Measurements from ENCODE around the gene ARAP3.

Gene ARAP3

GRCh38 chr5:141657937-141658545 is 24.0 kb downstream of the ARAP3 start:
- Histone ChIP-seq H2AFZ (ENCODE audit: low read depth, low read length) (no peak overlapping the region), H3K9ac (ENCODE audit: low read depth, low read length) (no peak overlapping the region), H3K27ac (ENCODE audit: low read length) (no peak overlapping the region), H3K4me2 (ENCODE audit: insufficient read depth, low read length) (no peak overlapping the region), H3K36me3 (ENCODE audit: insufficient read depth, low read length) (no peaks in the 10 kb centered on the region), H3K9me3 (ENCODE audit: insufficient read depth, low read length, severe bottlenecking) (no peaks in the 10 kb centered on the region), H3K4me3 (ENCODE audit: low read depth in 1 of 2, low read length in 2 of 2) (no peak overlapping the region), H3K27me3 (ENCODE audit: insufficient read depth, low read length, poor library complexity) (no peaks in the 10 kb centered on the region), H3K79me2 (ENCODE audit: insufficient read depth, low read length) (no peaks in the 10 kb centered on the region), H3K4me1 (ENCODE audit: insufficient read depth, low read length) (no peaks in the 10 kb centered on the region), H4K20me1 (ENCODE audit: insufficient read depth, low read length) (no peaks in the 10 kb centered on the region)
- DNase-seq (no peak), ATAC-seq (ENCODE audit: insufficient read depth, low read depth) (no peak)
- TF ChIP-seq CTCF (IDR thresholded peaks at IDR 0.05; ENCODE audit: borderline replicate concordance, extremely low read depth, low read length, poor library complexity, severe bottlenecking): no peak

- H3K4me2 ChIP-seq (ENCODE audit: insufficient read depth, low read length): no peak overlapping the region
- H3K4me1 ChIP-seq (ENCODE audit: insufficient read depth, low read length): no peaks in the 10 kb centered on the region
- H3K9ac ChIP-seq (ENCODE audit: low read depth, low read length): no peak overlapping the region
- H3K36me3 ChIP-seq (ENCODE audit: insufficient read depth, low read length): no peaks in the 10 kb centered on the region
- H4K20me1 ChIP-seq (ENCODE audit: insufficient read depth, low read length): no peaks in the 10 kb centered on the region
- no peak overlapping the region for H2AFZ ChIP-seq (ENCODE audit: low read depth, low read length)
- H3K27ac ChIP-seq (ENCODE audit: low read length): no peak overlapping the region
- H3K79me2 ChIP-seq (ENCODE audit: insufficient read depth, low read length): no peaks in the 10 kb centered on the region
- ATAC-seq (ENCODE audit: insufficient read depth, low read depth) (no peak), DNase-seq (no peak)
- no peak overlapping the region for H3K4me3 ChIP-seq (ENCODE audit: low read depth in 1 of 2, low read length in 2 of 2)
- TF ChIP-seq EZH2 (IDR thresholded peaks at IDR 0.05; ENCODE audit: borderline replicate concordance, low read depth, low read length, severe bottlenecking) (no peak), CTCF (IDR thresholded peaks at IDR 0.05; ENCODE audit: borderline replicate concordance, extremely low read depth, low read length, poor library complexity, severe bottlenecking) (no peak)
- no peaks in the 10 kb centered on the region for H3K9me3 ChIP-seq (ENCODE audit: insufficient read depth, low read length, severe bottlenecking)
- H3K27me3 ChIP-seq (ENCODE audit: insufficient read depth, low read length, poor library complexity): peaks cover 2% of the 10 kb centered on the region
These were observed 24.6 kb downstream of the ARAP3 start for GRCh38 chr5:141657404-141657803.

- Histone ChIP-seq H3K27ac (ENCODE audit: low read length) (no peak overlapping the region), H3K4me1 (ENCODE audit: insufficient read depth, low read length) (no peaks in the 10 kb centered on the region), H3K9ac (ENCODE audit: low read depth, low read length) (no peak overlapping the region), H3K4me3 (ENCODE audit: low read depth in 1 of 2, low read length in 2 of 2) (no peak overlapping the region), H3K36me3 (ENCODE audit: insufficient read depth, low read length) (no peaks in the 10 kb centered on the region), H3K27me3 (ENCODE audit: insufficient read depth, low read length, poor library complexity) (peaks cover 4% of the 10 kb centered on the region), H3K4me2 (ENCODE audit: insufficient read depth, low read length) (no peak overlapping the region), H4K20me1 (ENCODE audit: insufficient read depth, low read length) (no peaks in the 10 kb centered on the region), H3K9me3 (ENCODE audit: insufficient read depth, low read length, severe bottlenecking) (no peaks in the 10 kb centered on the region), H2AFZ (ENCODE audit: low read depth, low read length) (no peak overlapping the region), H3K79me2 (ENCODE audit: insufficient read depth, low read length) (no peaks in the 10 kb centered on the region)
- DNase-seq (no peak), ATAC-seq (ENCODE audit: insufficient read depth, low read depth) (no peak)
- TF ChIP-seq EZH2 (IDR thresholded peaks at IDR 0.05; ENCODE audit: borderline replicate concordance, low read depth, low read length, severe bottlenecking) (no peak), CTCF (IDR thresholded peaks at IDR 0.05; ENCODE audit: borderline replicate concordance, extremely low read depth, low read length, poor library complexity, severe bottlenecking) (no peak)
These were observed 25.6 kb downstream of the ARAP3 start for GRCh38 chr5:141656396-141656795.

- Histone ChIP-seq H3K4me2 (ENCODE audit: insufficient read depth, low read length) (no peak overlapping the region), H2AFZ (ENCODE audit: low read depth, low read length) (no peak overlapping the region), H3K27me3 (ENCODE audit: insufficient read depth, low read length, poor library complexity) (peaks cover 4% of the 10 kb centered on the region), H3K79me2 (ENCODE audit: insufficient read depth, low read length) (no peaks in the 10 kb centered on the region), H3K4me3 (ENCODE audit: low read depth in 1 of 2, low read length in 2 of 2) (no peak overlapping the region), H3K27ac (ENCODE audit: low read length) (no peak overlapping the region), H3K9me3 (ENCODE audit: insufficient read depth, low read length, severe bottlenecking) (no peaks in the 10 kb centered on the region), H4K20me1 (ENCODE audit: insufficient read depth, low read length) (no peaks in the 10 kb centered on the region), H3K4me1 (ENCODE audit: insufficient read depth, low read length) (no peaks in the 10 kb centered on the region), H3K36me3 (ENCODE audit: insufficient read depth, low read length) (no peaks in the 10 kb centered on the region), H3K9ac (ENCODE audit: low read depth, low read length) (no peak overlapping the region)
- TF ChIP-seq CTCF (IDR thresholded peaks at IDR 0.05; ENCODE audit: borderline replicate concordance, extremely low read depth, low read length, poor library complexity, severe bottlenecking): no peak
- TF ChIP-seq EZH2 (IDR thresholded peaks at IDR 0.05; ENCODE audit: borderline replicate concordance, low read depth, low read length, severe bottlenecking): no peak
- 0 out of 3 replicates have a peak, but pooled peaks have one; percentile 17 for ATAC-seq (ENCODE audit: insufficient read depth, low read depth)
- no peak for DNase-seq
These were observed 27.0 kb downstream of the ARAP3 start for GRCh38 chr5:141655020-141655419.

All from DND-41 (cell line).